ENCODE measurements around the gene SLC35F4. TPM values are rescaled to one million over a fixed set of nuclear protein-coding genes. Genes with fewer than 3 reads are reported as not detected.

Gene SLC35F4
- total and polyA plus RNA-seq, 2 donors (not counting 1 experiment from before 2014, with no cell fraction given) = not detected

GRCh38 chr14:57866199-57866705, 360 bp upstream of the SLC35F4 start:
- ChIA-PET POLR2A (no interaction called here), CTCF (interaction anchor here (0.6 kb wide), 1 partner anchor 374 kb away, joined by 3 read pairs; no protein-coding TSS in a partner anchor)
- Histone ChIP-seq H3K27me3 (replicated peaks in 1 of 4; ENCODE audit: control extremely low read depth in 1 of 4, control insufficient read depth in 3 of 4, insufficient read depth in 4 of 4, low read length in 3 of 4) (peaks cover 0 to 30% (median 11%) of the 10 kb centered on the region in 4 experiments), H2AFZ (ENCODE audit: insufficient read depth, low read depth, low read length, poor library complexity, severe bottlenecking) (no peak overlapping the region), H3K9ac (ENCODE audit: low read length) (no peak overlapping the region), H3K4me3 (ENCODE audit: control extremely low read depth in 1 of 5, extremely low read depth in 1 of 5, insufficient read depth in 1 of 5, low read depth in 2 of 5, low read length in 4 of 5) (no peak overlapping the region), H4K20me1 (ENCODE audit: control insufficient read depth, insufficient read depth, low read length, poor library complexity, severe bottlenecking) (no peaks in the 10 kb centered on the region), H3K9me3 (ENCODE audit: control extremely low read depth in 1 of 3, control insufficient read depth in 2 of 3, insufficient read depth in 1 of 3, low read length in 2 of 3) (peaks cover 0 to 4% (median 0%) of the 10 kb centered on the region in 3 donors), H3K27ac (ENCODE audit: low read length in 2 of 2) (no peak overlapping the region), H3K36me3 (replicated peaks in 1 of 2; ENCODE audit: control extremely low read depth in 1 of 2, control insufficient read depth in 1 of 2, extremely low read depth in 1 of 2, insufficient read depth in 2 of 2, low read length in 1 of 2) (no peaks in the 10 kb centered on the region), H3K79me2 (ENCODE audit: control insufficient read depth, insufficient read depth, low read length) (no peaks in the 10 kb centered on the region), H3K4me2 (replicated peaks; ENCODE audit: low read depth, low read length, poor library complexity, severe bottlenecking) (no peak overlapping the region), H3K4me1 (ENCODE audit: control insufficient read depth in 2 of 2, insufficient read depth in 2 of 2, low read length in 2 of 2) (no peaks in the 10 kb centered on the region)
- DNase-seq (no peak), ATAC-seq (ENCODE audit: low read depth) (no peak)
- intact Hi-C loops (cut with micrococcal nuclease) = no loop called here
- Mint-ChIP-seq H3K27me3 (peaks cover 38% of the 10 kb centered on the region), H3K4me3 (no peak overlapping the region), H3K27ac (no peak overlapping the region), H3K9me3 (ENCODE audit: insufficient read depth) (no peaks in the 10 kb centered on the region), H3K4me1 (no peaks in the 10 kb centered on the region)
- 26% methylated on average over 17 of the region's 19 CpGs for WGBS (ENCODE audit: insufficient coverage)
- TF ChIP-seq EZH2 (IDR thresholded peaks at IDR 0.05; ENCODE audit: borderline replicate concordance, insufficient read depth, low read depth, low read length, poor library complexity, severe bottlenecking) (no peak), CTCF (IDR thresholded peaks at IDR 0.05) (no peak)

GRCh38 chr14:57865066-57865402, 858 bp downstream of the SLC35F4 start:
- WGBS (ENCODE audit: insufficient coverage) = 15% methylated on average over 8 of the region's 23 CpGs
- H3K27ac ChIP-seq (ENCODE audit: low read length in 2 of 2) = no peak overlapping the region
- no peak overlapping the region for H3K9ac ChIP-seq (ENCODE audit: low read length)
- Mint-ChIP-seq H3K27me3 (peaks cover 36% of the 10 kb centered on the region), H3K4me3 (no peak overlapping the region), H3K27ac (no peak overlapping the region), H3K4me1 (no peaks in the 10 kb centered on the region), H3K9me3 (ENCODE audit: insufficient read depth) (no peaks in the 10 kb centered on the region)
- no peak for DNase-seq
- no peaks in the 10 kb centered on the region for H3K79me2 ChIP-seq (ENCODE audit: control insufficient read depth, insufficient read depth, low read length)
- no peaks in the 10 kb centered on the region for H3K4me1 ChIP-seq (ENCODE audit: control insufficient read depth in 2 of 2, insufficient read depth in 2 of 2, low read length in 2 of 2)
- no peak for ATAC-seq (ENCODE audit: low read depth)
- POLR2A ChIA-PET = no interaction called here
- H3K4me3 ChIP-seq (ENCODE audit: control extremely low read depth in 1 of 5, extremely low read depth in 1 of 5, insufficient read depth in 1 of 5, low read depth in 2 of 5, low read length in 4 of 5) = no peak overlapping the region
- H3K36me3 ChIP-seq (replicated peaks in 1 of 2; ENCODE audit: control extremely low read depth in 1 of 2, control insufficient read depth in 1 of 2, extremely low read depth in 1 of 2, insufficient read depth in 2 of 2, low read length in 1 of 2) = no peaks in the 10 kb centered on the region
- no peak for TF ChIP-seq EZH2 (IDR thresholded peaks at IDR 0.05; ENCODE audit: borderline replicate concordance, insufficient read depth, low read depth, low read length, poor library complexity, severe bottlenecking)
- TF ChIP-seq CTCF (IDR thresholded peaks at IDR 0.05) = no peak
- no peaks in the 10 kb centered on the region for H4K20me1 ChIP-seq (ENCODE audit: control insufficient read depth, insufficient read depth, low read length, poor library complexity, severe bottlenecking)
- H3K27me3 ChIP-seq (replicated peaks in 1 of 4; ENCODE audit: control extremely low read depth in 1 of 4, control insufficient read depth in 3 of 4, insufficient read depth in 4 of 4, low read length in 3 of 4) = peaks cover 0 to 30% (median 11%) of the 10 kb centered on the region in 4 experiments
- no peak overlapping the region for H3K4me2 ChIP-seq (replicated peaks; ENCODE audit: low read depth, low read length, poor library complexity, severe bottlenecking)
- H3K9me3 ChIP-seq (ENCODE audit: control extremely low read depth in 1 of 3, control insufficient read depth in 2 of 3, insufficient read depth in 1 of 3, low read length in 2 of 3) = peaks cover 0 to 4% (median 0%) of the 10 kb centered on the region in 3 donors
- CTCF ChIA-PET = no interaction called here
- H2AFZ ChIP-seq (ENCODE audit: insufficient read depth, low read depth, low read length, poor library complexity, severe bottlenecking) = no peak overlapping the region
- intact Hi-C loops (cut with micrococcal nuclease) = no loop called here
